IMR-90 (cell line): Measurements from ENCODE around the gene PYGB. TPM values are rescaled to one million over a fixed set of nuclear protein-coding genes. Genes with fewer than 3 reads are reported as not detected.

Experiments
- ATAC-seq: fragments of 200-7000 bp; cut with Tn5 transposase; 2 replicates; pipeline ENCODE4 v1.9.1; 2020; ENCODE audit warnings: low read depth, mild to moderate bottlenecking, moderate library complexity
- BruUV-seq: library from RNA; stranded (reverse); fragments of 400-500 nt; replicated peaks from 2 replicates; lab custom pipeline; 2021; lab: Mats Ljungman, UMichigan
- CTCF ChIA-PET: fragments of 300-600 bp; formaldehyde crosslinking; extraction: SDS; loops from one replicate; lab custom pipeline; 2021; ENCODE audit warnings: antibody characterized with exemption; lab: Yijun Ruan, JAX
- POLR2A ChIA-PET: fragments of 300-600 bp; sonication (Branson Sonifier 250); formaldehyde crosslinking; loops from one replicate; lab custom pipeline; 2022; ENCODE audit warnings: antibody characterized with exemption; ENCODE audit not compliant: unreplicated experiment; lab: Charles Lee
- DNase-seq: peaks from one replicate; pipeline ENCODE4 v3.0.0; 2013
- H2AFZ ChIP-seq: replicated peaks from 2 replicates; pipeline ENCODE3; 2013; ENCODE audit warnings: low read length, mild to moderate bottlenecking; ENCODE audit not compliant: poor library complexity
- H2AK5ac ChIP-seq: 2 replicates; pipeline ENCODE4 v1.6.1; 2013; ENCODE audit warnings: low read depth, low read length, inconsistent platforms
- H2AK9ac ChIP-seq: replicated peaks from 2 replicates; pipeline ENCODE3; 2013; ENCODE audit warnings: mild to moderate bottlenecking, low read depth, low read length, moderate library complexity; ENCODE audit not compliant: poor library complexity
- H2BK120ac ChIP-seq: 2 replicates; pipeline ENCODE4 v1.6.1; 2013; ENCODE audit warnings: low read depth, low read length, inconsistent platforms
- H2BK15ac ChIP-seq: 3 replicates; pipeline ENCODE4 v1.6.1; 2013; ENCODE audit warnings: low read depth, low read length, inconsistent platforms
- H2BK20ac ChIP-seq: 2 replicates; pipeline ENCODE4 v1.6.1; 2013; ENCODE audit warnings: low read depth, mild to moderate bottlenecking, inconsistent platforms, low read length, moderate library complexity
- H2BK5ac ChIP-seq: 2 replicates; pipeline ENCODE4 v1.6.1; 2013; ENCODE audit warnings: mild to moderate bottlenecking, low read depth, low read length, inconsistent platforms; ENCODE audit not compliant: poor library complexity, severe bottlenecking
- H3K14ac ChIP-seq: replicated peaks from 2 replicates; pipeline ENCODE4 v1.6.1; 2013; ENCODE audit warnings: low read depth, low read length, inconsistent platforms
- H3K18ac ChIP-seq: 2 replicates; pipeline ENCODE4 v1.6.1; 2013; ENCODE audit warnings: low read depth, low read length, control low read depth
- H3K23ac ChIP-seq: 2 replicates; pipeline ENCODE4 v1.6.1; 2013; ENCODE audit warnings: low read depth, low read length, inconsistent platforms
- H3K27ac ChIP-seq: 2 replicates; pipeline ENCODE4 v1.5.1; 2013; ENCODE audit warnings: mild to moderate bottlenecking, control low read depth, low read length; ENCODE audit not compliant: insufficient read depth
- H3K27me3 ChIP-seq: 2 replicates; pipeline ENCODE4 v1.6.1; 2013; ENCODE audit warnings: low read length; ENCODE audit not compliant: control insufficient read depth, insufficient read depth
- H3K36me3 ChIP-seq: 2 replicates; pipeline ENCODE4 v1.6.1; 2013; ENCODE audit warnings: low read length, mixed read lengths; ENCODE audit not compliant: control insufficient read depth, insufficient read depth
- H3K4ac ChIP-seq: 2 replicates; pipeline ENCODE4 v1.6.1; 2013; ENCODE audit warnings: low read depth, low read length, inconsistent platforms
- H3K4me1 ChIP-seq: 2 replicates; pipeline ENCODE4 v1.6.1; 2013; ENCODE audit warnings: low read length, mixed read lengths; ENCODE audit not compliant: control insufficient read depth, insufficient read depth
- H3K4me2 ChIP-seq: 2 replicates; pipeline ENCODE4 v1.6.1; 2013; ENCODE audit warnings: low read depth, mild to moderate bottlenecking, control low read depth, low read length, moderate library complexity
- H3K4me3 ChIP-seq: 2 replicates; pipeline ENCODE4 v1.5.1; 2013; ENCODE audit warnings: low read depth, mild to moderate bottlenecking, control low read depth, low read length, moderate library complexity; ENCODE audit not compliant: insufficient read depth
- H3K56ac ChIP-seq: 2 replicates; pipeline ENCODE4 v1.6.1; 2013; ENCODE audit warnings: low read length, inconsistent platforms; ENCODE audit not compliant: insufficient read depth; ENCODE audit errors: extremely low read depth
- H3K79me1 ChIP-seq, 2 experiments: 2 replicates each; pipeline ENCODE4 v1.6.1; 2013; ENCODE audit warnings: low read length in 2 of 2, inconsistent platforms in 1 of 2, low read depth in 1 of 2
- H3K9ac ChIP-seq: 2 replicates; pipeline ENCODE4 v1.6.1; 2013; ENCODE audit warnings: low read depth, low read length, control low read depth
- H3K9me1 ChIP-seq: 2 replicates; pipeline ENCODE4 v1.6.1; 2013; ENCODE audit warnings: low read length, inconsistent platforms; ENCODE audit not compliant: insufficient read depth
- H3K9me3 ChIP-seq: 2 replicates; pipeline ENCODE4 v1.6.1; 2013; ENCODE audit warnings: low read length; ENCODE audit not compliant: control insufficient read depth, insufficient read depth
- H4K20me1 ChIP-seq: 2 replicates; pipeline ENCODE4 v1.6.1; 2013; ENCODE audit warnings: low read length, inconsistent platforms; ENCODE audit not compliant: insufficient read depth
- H4K5ac ChIP-seq: 2 replicates; pipeline ENCODE4 v1.6.1; 2013; ENCODE audit warnings: mild to moderate bottlenecking, low read depth, low read length, control low read depth
- H4K8ac ChIP-seq, 2 experiments: 2 replicates each; pipeline ENCODE4 v1.6.1; 2013; ENCODE audit warnings: low read depth in 2 of 2, low read length in 2 of 2, control low read depth in 1 of 2, inconsistent platforms in 1 of 2
- H4K91ac ChIP-seq: 2 replicates; pipeline ENCODE4 v1.6.1; 2013; ENCODE audit warnings: low read depth, low read length, inconsistent platforms; ENCODE audit not compliant: insufficient read depth
- MAFK ChIP-seq: IDR thresholded peaks from 2 replicates; pipeline ENCODE4 v1.6.1; 2012; ENCODE audit warnings: low read depth, low read length, improper control_type of control experiment
- SMC3 ChIP-seq: fragments of 150-350 bp; IDR thresholded peaks from 2 replicates; pipeline ENCODE4 v1.6.1; 2016; ENCODE audit warnings: low read depth, mild to moderate bottlenecking, antibody characterized with exemption, low read length, moderate library complexity
- WGBS, 2 experiments: methylation state at CpG; one replicate each; pipeline versions ENCODE4 v1.1.5 to v1.1.7; 2013; ENCODE audit warnings: missing lambda C conversion rate in 2 of 2; ENCODE audit not compliant: insufficient read length in 1 of 2; ENCODE audit errors: extremely low coverage in 2 of 2; 5-methylcytosine and 5-hydroxymethylcytosine counted together
- dilution Hi-C: fragments of 300-500 bp; cut with HindIII; formaldehyde crosslinking; loops from one replicate; pipeline ENCODE4 v1.14.3; 2018; ENCODE audit warnings: low sequenced_read_pairs; ENCODE audit not compliant: unreplicated experiment
- in situ Hi-C: fragments of 300-500 bp; cut with MboI; formaldehyde crosslinking; loops from 3 replicates; pipeline ENCODE4 v1.14.3; 2019; ENCODE audit warnings: low sequenced_read_pairs, inconsistent platforms, mixed read lengths
- intact Hi-C: fragments of 100-400 bp; cut with micrococcal nuclease; formaldehyde crosslinking; loops from 2 replicates; pipeline ENCODE4 v1.10.0; 2022
- polyA plus RNA-seq, 3 experiments: library from polyadenylated mRNA; depleted of rRNA; stranded (reverse); fragments of >200 nt; gene quantifications; 2 replicates each; pipeline ENCODE4 v1.2.3, GENCODE V29; 2012; ENCODE audit warnings: low replicate concordance in 1 of 3
- total RNA-seq: library from RNA; depleted of rRNA; stranded (reverse); fragments of >200 nt; gene quantifications from 2 replicates; pipeline ENCODE4 v1.2.3, GENCODE V29; 2012
- TF ChIP-seq, protein P1 (sequence below): fragments of 150-350 bp; IDR thresholded peaks from 2 replicates; pipeline ENCODE4 v1.6.1; 2016; ENCODE audit warnings: low read depth, mild to moderate bottlenecking, low read length, moderate library complexity, borderline replicate concordance
- TF ChIP-seq, protein P2 (sequence below): conservative IDR thresholded peaks from 2 replicates; pipeline ENCODE4 v1.5.1; 2012; ENCODE audit warnings: mild to moderate bottlenecking, low read depth, low read length, improper control_type of control experiment
- TF ChIP-seq, protein P3 (sequence below): fragments of 150-350 bp; IDR thresholded peaks from 2 replicates; pipeline ENCODE4 v1.6.1; 2017; ENCODE audit warnings: mild to moderate bottlenecking, antibody characterized with exemption, low read length, low read depth

PYGB gene
- total and polyA plus RNA-seq, 2 of the 4 experiments (the other 2 are of a cell fraction), result 72.4 to 83.1 TPM

DNA sequence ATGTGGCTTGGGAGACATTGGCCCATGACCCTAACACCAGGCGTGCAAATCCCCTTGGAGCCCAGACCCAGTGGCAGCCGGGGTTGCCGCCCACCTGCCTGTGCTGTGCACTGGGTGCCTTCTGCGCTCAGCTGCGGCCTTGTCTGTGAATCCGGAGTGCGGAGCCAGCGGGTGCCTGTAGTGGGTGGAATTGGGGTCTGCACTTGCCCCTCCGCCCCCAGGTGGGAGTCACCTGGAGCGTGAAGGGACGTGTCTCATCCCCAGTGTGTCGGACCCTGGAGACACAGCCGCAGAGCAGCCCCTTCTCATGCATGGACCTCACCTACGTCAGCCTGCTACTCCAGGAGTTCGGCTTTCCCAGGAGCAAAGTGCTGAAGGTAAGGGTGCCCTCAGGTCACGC is 22.9 kb upstream of the PYGB start:
- intact Hi-C loops (no loop called here), dilution Hi-C loops (no loop called here), in situ Hi-C loops (no loop called here)
- H2AFZ ChIP-seq, result no peak overlapping the region
- no peaks in the 10 kb centered on the region for H3K9me3 ChIP-seq
- H3K4me2 ChIP-seq, result no peak overlapping the region
- H3K9ac ChIP-seq, result no peak overlapping the region
- H4K5ac ChIP-seq, result no peak overlapping the region
- no peak overlapping the region for H2AK9ac ChIP-seq
- ATAC-seq (no peak), DNase-seq (no peak)
- ChIA-PET CTCF (no interaction called here), POLR2A (no interaction called here)
- TF ChIP-seq SMC3 (no peak), MAFK (no peak)
- TF ChIP-seq, protein P1, sequence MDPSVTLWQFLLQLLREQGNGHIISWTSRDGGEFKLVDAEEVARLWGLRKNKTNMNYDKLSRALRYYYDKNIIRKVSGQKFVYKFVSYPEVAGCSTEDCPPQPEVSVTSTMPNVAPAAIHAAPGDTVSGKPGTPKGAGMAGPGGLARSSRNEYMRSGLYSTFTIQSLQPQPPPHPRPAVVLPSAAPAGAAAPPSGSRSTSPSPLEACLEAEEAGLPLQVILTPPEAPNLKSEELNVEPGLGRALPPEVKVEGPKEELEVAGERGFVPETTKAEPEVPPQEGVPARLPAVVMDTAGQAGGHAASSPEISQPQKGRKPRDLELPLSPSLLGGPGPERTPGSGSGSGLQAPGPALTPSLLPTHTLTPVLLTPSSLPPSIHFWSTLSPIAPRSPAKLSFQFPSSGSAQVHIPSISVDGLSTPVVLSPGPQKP, result no peak
- TF ChIP-seq, protein P2, sequence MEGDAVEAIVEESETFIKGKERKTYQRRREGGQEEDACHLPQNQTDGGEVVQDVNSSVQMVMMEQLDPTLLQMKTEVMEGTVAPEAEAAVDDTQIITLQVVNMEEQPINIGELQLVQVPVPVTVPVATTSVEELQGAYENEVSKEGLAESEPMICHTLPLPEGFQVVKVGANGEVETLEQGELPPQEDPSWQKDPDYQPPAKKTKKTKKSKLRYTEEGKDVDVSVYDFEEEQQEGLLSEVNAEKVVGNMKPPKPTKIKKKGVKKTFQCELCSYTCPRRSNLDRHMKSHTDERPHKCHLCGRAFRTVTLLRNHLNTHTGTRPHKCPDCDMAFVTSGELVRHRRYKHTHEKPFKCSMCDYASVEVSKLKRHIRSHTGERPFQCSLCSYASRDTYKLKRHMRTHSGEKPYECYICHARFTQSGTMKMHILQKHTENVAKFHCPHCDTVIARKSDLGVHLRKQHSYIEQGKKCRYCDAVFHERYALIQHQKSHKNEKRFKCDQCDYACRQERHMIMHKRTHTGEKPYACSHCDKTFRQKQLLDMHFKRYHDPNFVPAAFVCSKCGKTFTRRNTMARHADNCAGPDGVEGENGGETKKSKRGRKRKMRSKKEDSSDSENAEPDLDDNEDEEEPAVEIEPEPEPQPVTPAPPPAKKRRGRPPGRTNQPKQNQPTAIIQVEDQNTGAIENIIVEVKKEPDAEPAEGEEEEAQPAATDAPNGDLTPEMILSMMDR, result no peak
- TF ChIP-seq, protein P3, sequence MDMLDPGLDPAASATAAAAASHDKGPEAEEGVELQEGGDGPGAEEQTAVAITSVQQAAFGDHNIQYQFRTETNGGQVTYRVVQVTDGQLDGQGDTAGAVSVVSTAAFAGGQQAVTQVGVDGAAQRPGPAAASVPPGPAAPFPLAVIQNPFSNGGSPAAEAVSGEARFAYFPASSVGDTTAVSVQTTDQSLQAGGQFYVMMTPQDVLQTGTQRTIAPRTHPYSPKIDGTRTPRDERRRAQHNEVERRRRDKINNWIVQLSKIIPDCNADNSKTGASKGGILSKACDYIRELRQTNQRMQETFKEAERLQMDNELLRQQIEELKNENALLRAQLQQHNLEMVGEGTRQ, result no peak
- 0 out of 3 replicates have a peak overlapping the region, but pooled peaks have one; percentile 85 for H2BK15ac ChIP-seq
- no peak overlapping the region for H3K14ac ChIP-seq
- H2BK20ac ChIP-seq, result no peak overlapping the region
- no peak overlapping the region for H3K27ac ChIP-seq
- 99% methylated on average over 11 of the region's 16 CpGs; no CpG with 5 or more reads in 1 of the 2 experiments for WGBS, 2 experiments
- no TSS peak for BruUV-seq
- peaks cover 11% of the 10 kb centered on the region for H3K4me1 ChIP-seq
- H2BK120ac ChIP-seq, result no peak overlapping the region; the same call in 1 of the 2 replicates
- no peak overlapping the region for H4K8ac ChIP-seq
- no peak overlapping the region for H3K56ac ChIP-seq
- H2BK5ac ChIP-seq, result no peak overlapping the region
- H4K91ac ChIP-seq, result no peak overlapping the region; the same call in 1 of the 2 replicates
- no peaks in the 10 kb centered on the region for H4K20me1 ChIP-seq
- H3K23ac ChIP-seq, result no peak overlapping the region
- peaks cover 12% of the 10 kb centered on the region; the same call in 1 of the 2 replicates for H3K36me3 ChIP-seq
- H3K79me1 ChIP-seq, result peaks cover 0 to 12% of the 10 kb centered on the region in 2 experiments; a peak in 2 of 4 replicates
- H3K4me3 ChIP-seq, result no peak overlapping the region
- no peak overlapping the region; the same call in 1 of the 2 replicates for H3K4ac ChIP-seq
- no peaks in the 10 kb centered on the region for H3K27me3 ChIP-seq
- peak overlapping the region; percentile 33; the same call in 1 of the 2 replicates for H2AK5ac ChIP-seq
- H3K18ac ChIP-seq, result no peak overlapping the region
- peaks cover 13% of the 10 kb centered on the region for H3K9me1 ChIP-seq
